ENCODE data around the gene FAM53A.

FAM53A gene

DNA sequence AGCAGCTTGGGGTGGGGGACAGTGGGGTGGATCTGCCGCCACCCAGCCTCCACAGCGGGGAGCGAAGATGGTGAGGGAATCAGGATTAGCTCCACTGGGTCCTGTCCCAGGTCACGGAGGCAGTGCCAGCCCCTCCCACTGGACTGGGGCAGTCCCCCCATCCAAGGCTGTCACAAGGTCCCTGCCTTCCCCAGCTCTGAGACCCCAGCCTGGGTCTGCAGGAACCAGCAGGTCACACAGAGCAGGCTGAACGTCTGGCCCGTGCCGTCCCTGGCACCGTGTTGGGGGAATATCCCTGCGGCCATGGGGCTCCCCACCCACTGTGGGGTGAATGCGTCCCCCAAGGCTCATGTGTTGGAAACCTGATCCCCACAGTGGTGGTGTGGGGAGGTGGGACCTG lies 62.6 kb downstream of the FAM53A start:
- no peak overlapping the region for H3K4me3 ChIP-seq (ENCODE audit: low read depth, low read length)
- TF ChIP-seq, protein P1, sequence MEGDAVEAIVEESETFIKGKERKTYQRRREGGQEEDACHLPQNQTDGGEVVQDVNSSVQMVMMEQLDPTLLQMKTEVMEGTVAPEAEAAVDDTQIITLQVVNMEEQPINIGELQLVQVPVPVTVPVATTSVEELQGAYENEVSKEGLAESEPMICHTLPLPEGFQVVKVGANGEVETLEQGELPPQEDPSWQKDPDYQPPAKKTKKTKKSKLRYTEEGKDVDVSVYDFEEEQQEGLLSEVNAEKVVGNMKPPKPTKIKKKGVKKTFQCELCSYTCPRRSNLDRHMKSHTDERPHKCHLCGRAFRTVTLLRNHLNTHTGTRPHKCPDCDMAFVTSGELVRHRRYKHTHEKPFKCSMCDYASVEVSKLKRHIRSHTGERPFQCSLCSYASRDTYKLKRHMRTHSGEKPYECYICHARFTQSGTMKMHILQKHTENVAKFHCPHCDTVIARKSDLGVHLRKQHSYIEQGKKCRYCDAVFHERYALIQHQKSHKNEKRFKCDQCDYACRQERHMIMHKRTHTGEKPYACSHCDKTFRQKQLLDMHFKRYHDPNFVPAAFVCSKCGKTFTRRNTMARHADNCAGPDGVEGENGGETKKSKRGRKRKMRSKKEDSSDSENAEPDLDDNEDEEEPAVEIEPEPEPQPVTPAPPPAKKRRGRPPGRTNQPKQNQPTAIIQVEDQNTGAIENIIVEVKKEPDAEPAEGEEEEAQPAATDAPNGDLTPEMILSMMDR (conservative IDR thresholded peaks at IDR 0.05; ENCODE audit: low read depth, low read length) = no peak
- DNase-seq (ENCODE audit: low read depth) = no peak

DNA sequence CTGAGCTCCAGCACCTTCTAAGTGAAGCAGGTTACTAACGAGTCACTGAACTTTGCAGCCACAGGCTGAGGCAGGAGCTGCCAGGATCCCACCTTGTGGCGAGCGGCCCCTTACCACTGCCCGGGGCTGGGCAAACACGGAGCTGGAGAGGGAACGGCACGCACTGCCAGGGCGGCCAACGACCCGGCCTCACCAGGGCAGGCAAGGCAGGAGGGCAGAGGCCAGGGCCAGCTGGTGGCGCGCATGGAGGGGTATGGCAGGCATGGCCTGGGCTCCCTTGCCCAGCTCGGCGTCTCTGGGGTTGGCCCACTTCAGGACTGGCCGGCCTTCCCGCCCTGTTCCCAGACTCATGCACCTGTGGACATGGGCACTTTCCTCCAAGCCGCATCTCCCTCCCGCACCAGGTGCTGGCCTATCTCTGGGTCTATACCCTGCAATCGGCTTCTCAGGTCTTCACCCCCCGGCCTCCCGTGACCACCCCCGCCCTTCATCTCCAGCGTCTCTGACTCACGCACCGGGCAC lies 64.9 kb downstream of the FAM53A start:
- H3K4me3 ChIP-seq (ENCODE audit: low read depth, low read length) = no peak overlapping the region
- TF ChIP-seq, protein P1 (conservative IDR thresholded peaks at IDR 0.05; ENCODE audit: low read depth, low read length) = no peak
- DNase-seq (ENCODE audit: low read depth) = no peak

DNA sequence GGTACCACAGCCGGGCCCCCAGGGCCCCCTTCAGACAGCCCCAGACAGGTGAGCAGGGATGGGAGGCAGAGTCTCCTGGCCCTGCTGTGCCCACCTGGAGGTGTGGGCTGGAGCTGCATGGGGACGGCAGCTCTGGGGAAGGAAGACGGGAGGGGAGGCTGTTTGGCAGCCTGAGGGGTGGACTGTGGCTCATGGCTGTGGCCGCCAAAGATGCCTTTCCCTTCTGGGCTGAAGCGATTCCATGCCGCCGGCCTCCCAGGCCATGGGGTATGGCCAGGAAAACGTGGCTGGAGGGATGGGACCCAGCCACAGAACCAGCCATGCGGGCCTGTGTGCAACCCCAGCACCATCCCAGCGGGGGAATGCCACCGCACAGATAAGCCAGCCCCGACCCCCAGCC lies 65.7 kb downstream of the FAM53A start:
- TF ChIP-seq, protein P1 (conservative IDR thresholded peaks at IDR 0.05; ENCODE audit: low read depth, low read length) = no peak
- DNase-seq (ENCODE audit: low read depth) = no peak
- H3K4me3 ChIP-seq (ENCODE audit: low read depth, low read length) = no peak overlapping the region

DNA sequence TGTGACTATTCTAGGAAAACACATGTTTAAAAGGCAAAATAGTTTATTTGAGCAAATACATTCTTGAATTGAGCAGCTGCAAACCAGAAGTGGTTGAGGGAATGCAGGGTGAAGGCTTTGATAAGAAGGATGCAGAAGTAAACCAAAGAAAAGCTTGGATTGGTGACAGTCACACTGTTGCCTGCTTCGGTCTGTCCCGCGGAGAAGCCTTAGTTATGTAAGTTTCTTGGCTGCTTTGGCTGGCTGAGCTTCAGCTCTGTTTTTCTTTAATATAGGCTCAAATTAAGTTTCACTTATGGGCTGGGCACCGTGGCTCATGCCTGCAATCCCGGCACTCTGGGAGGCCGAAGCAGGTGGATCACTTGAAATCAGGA lies 67.6 kb downstream of the FAM53A start:
- TF ChIP-seq, protein P1 (conservative IDR thresholded peaks at IDR 0.05; ENCODE audit: low read depth, low read length) = no peak
- H3K4me3 ChIP-seq (ENCODE audit: low read depth, low read length) = no peak overlapping the region
- DNase-seq (ENCODE audit: low read depth) = no peak

DNA sequence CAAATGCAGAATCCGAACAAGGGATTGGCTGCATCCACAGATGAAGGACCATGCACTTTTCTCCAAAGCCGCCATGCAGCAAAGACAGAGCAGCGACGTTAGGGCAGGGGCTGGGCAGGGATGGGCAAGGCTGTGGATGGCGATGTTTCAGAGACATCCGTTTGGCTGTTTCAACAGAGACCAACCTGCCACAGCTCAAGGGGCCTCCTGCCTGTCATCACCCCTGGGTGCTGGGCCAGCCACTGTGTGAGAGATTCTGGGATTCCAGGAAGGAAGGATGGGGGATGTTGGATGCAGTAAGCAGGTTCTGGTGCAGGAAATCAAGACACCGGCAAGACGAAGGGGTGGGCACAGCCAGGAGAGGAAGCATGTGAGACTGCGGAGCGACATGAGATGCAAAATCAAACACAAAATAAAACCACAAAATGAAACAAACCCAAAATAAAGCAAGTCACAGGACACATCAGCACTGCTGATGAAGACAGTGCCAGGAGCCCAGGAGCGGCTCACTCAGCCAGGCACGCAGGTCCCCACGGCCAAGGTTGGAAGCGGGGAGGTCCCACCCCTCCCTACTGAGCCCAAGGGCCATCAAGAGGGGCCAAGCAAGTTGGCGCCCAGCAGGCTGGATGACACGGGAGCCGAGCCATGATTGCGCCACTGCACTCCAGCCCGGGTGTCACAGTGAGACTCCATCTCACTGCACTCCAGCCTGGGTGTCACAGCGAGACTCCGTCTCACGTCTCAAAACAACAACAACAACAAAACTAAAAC lies 68.1 kb downstream of the FAM53A start:
- no peak overlapping the region for H3K4me3 ChIP-seq (ENCODE audit: low read depth, low read length)
- DNase-seq (ENCODE audit: low read depth) = no peak
- TF ChIP-seq, protein P1 (conservative IDR thresholded peaks at IDR 0.05; ENCODE audit: low read depth, low read length) = no peak

DNA sequence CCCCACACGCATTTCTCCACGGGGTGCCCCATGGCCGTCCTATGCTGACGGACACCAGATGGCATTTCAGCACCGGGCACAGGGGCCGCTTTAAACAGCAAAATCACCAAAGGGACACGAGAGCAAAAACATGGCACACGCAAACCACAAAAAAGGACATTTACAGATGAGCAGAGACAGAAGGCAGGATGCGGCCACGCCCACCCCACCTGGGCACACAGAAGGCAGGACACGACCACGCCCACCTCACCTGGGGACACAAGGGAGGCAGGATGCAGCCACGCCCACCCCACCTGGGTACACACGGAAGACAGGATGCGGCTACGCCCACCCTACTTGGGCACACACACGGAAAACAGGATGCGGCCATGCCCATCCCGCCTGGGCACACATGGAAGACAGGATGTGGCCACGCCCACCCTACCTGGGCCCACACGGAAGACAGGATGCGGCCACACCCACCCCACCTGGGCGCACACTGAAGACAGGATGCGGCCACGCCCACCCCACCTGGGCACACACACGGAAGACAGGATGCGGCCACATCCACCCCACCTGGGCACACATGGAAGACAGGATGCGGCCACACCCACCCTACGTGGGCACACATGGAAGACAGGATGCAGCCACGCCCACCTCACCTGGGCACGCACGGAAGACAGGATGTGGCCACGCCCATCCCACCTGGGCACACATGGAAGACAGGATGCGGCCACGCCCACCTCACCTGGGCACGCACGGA lies 69.1 kb downstream of the FAM53A start:
- DNase-seq (ENCODE audit: low read depth) = no peak
- TF ChIP-seq, protein P1 (conservative IDR thresholded peaks at IDR 0.05; ENCODE audit: low read depth, low read length) = no peak
- no peak overlapping the region for H3K4me3 ChIP-seq (ENCODE audit: low read depth, low read length)
